ENCODE results near the gene APH1A. TPM values are rescaled to one million over a fixed set of nuclear protein-coding genes. Genes with fewer than 3 reads are reported as not detected.

The APH1A gene
- total and polyA plus RNA-seq, 2 of the 13 experiments (the other 11 are each of a cell fraction or from before 2014, with no cell fraction given): 114 to 130 TPM

DNA sequence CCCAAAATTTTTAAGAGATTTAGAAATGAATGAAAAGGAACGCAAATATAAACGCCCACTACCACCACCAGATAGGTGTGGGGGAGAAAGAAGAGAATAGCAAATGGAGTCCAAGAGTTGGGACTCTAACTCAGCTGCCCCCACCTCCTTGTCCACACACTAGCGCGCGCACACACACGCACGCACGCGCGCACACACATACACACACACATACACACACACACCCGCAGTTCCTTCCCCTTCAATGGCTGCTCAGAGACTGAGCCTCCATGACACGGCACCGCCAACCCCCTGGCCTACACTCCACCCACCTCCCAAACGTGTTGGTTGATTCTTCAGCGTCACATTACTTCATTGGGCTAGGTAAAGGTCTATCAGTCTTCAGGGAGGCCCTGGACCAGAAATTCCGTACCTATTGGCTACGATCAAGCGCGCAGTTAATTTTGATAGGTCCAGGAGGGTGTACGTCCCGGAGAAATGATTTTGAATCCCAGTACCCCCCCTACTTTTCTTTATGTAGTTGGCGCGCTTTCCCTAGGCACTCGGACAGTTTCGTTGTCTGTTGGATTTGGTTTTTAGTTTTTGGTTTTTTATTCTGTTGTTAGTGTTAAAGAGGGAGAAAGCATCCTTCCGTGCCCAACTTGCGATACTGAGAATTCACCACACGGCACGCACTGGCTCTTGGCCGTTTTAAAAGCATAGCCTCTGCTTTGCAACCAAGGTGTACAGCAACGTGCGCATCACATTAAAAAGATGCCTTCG lies 32.8 kb downstream of the APH1A start, which contains the start of gene ANP32E (continued):
- TF ChIP-seq POLR2A (IDR thresholded peaks at IDR 0.05; ENCODE audit: insufficient read depth in 1 of 2, low read depth in 2 of 2, low read length in 2 of 2) (peak; percentile 93 to 96), NFYB (CRISPR knock-in tag; IDR thresholded peaks at IDR 0.05) (peak; percentile 98), HDAC1 (CRISPR knock-in tag; IDR thresholded peaks at IDR 0.05) (no peak; the same call in 1 of the 2 replicates), ZNF331 (CRISPR knock-in tag; IDR thresholded peaks at IDR 0.05) (peak; percentile 67), SP1 (IDR thresholded peaks at IDR 0.05) (no peak), SP1 (CRISPR knock-in tag; IDR thresholded peaks at IDR 0.05) (peak; percentile 91), AHR (CRISPR knock-in tag; IDR thresholded peaks at IDR 0.05) (peak; percentile 89; the same call in 1 of the 2 replicates), ZSCAN29 (CRISPR knock-in tag; conservative IDR thresholded peaks at IDR 0.05) (no peak), ZFP36L1 (CRISPR knock-in tag; IDR thresholded peaks at IDR 0.05) (peak; percentile 95; the same call in 1 of the 2 replicates), MTF2 (CRISPR knock-in tag; IDR thresholded peaks at IDR 0.05; ENCODE audit: borderline replicate concordance) (0 out of 2 replicates have a peak, but pooled peaks have one; percentile 33), MED1 (CRISPR knock-in tag; IDR thresholded peaks at IDR 0.05) (peak; percentile 82), ZNF83 (CRISPR knock-in tag; IDR thresholded peaks at IDR 0.05; ENCODE audit: borderline replicate concordance) (no peak), NFYC (CRISPR knock-in tag; IDR thresholded peaks at IDR 0.05) (peak; percentile 97), NR3C1 (CRISPR knock-in tag; IDR thresholded peaks at IDR 0.05) (no peak), AKAP8 (CRISPR knock-in tag; IDR thresholded peaks at IDR 0.05) (no peak)
- TF ChIP-seq, protein P1, sequence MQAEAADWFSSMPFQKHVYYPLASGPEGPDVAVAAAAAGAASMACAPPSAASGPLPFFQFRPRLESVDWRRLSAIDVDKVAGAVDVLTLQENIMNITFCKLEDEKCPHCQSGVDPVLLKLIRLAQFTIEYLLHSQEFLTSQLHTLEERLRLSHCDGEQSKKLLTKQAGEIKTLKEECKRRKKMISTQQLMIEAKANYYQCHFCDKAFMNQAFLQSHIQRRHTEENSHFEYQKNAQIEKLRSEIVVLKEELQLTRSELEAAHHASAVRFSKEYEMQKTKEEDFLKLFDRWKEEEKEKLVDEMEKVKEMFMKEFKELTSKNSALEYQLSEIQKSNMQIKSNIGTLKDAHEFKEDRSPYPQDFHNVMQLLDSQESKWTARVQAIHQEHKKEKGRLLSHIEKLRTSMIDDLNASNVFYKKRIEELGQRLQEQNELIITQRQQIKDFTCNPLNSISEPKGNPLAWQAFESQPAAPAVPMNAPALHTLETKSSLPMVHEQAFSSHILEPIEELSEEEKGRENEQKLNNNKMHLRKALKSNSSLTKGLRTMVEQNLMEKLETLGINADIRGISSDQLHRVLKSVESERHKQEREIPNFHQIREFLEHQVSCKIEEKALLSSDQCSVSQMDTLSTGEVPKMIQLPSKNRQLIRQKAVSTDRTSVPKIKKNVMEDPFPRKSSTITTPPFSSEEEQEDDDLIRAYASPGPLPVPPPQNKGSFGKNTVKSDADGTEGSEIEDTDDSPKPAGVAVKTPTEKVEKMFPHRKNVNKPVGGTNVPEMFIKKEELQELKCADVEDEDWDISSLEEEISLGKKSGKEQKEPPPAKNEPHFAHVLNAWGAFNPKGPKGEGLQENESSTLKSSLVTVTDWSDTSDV (CRISPR knock-in tag; IDR thresholded peaks at IDR 0.05): no peak
- TF ChIP-seq, protein P2, sequence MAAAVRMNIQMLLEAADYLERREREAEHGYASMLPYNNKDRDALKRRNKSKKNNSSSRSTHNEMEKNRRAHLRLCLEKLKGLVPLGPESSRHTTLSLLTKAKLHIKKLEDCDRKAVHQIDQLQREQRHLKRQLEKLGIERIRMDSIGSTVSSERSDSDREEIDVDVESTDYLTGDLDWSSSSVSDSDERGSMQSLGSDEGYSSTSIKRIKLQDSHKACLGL (CRISPR knock-in tag; IDR thresholded peaks at IDR 0.05): no peak; the same call in 1 of the 2 replicates
- TF ChIP-seq, protein P3, sequence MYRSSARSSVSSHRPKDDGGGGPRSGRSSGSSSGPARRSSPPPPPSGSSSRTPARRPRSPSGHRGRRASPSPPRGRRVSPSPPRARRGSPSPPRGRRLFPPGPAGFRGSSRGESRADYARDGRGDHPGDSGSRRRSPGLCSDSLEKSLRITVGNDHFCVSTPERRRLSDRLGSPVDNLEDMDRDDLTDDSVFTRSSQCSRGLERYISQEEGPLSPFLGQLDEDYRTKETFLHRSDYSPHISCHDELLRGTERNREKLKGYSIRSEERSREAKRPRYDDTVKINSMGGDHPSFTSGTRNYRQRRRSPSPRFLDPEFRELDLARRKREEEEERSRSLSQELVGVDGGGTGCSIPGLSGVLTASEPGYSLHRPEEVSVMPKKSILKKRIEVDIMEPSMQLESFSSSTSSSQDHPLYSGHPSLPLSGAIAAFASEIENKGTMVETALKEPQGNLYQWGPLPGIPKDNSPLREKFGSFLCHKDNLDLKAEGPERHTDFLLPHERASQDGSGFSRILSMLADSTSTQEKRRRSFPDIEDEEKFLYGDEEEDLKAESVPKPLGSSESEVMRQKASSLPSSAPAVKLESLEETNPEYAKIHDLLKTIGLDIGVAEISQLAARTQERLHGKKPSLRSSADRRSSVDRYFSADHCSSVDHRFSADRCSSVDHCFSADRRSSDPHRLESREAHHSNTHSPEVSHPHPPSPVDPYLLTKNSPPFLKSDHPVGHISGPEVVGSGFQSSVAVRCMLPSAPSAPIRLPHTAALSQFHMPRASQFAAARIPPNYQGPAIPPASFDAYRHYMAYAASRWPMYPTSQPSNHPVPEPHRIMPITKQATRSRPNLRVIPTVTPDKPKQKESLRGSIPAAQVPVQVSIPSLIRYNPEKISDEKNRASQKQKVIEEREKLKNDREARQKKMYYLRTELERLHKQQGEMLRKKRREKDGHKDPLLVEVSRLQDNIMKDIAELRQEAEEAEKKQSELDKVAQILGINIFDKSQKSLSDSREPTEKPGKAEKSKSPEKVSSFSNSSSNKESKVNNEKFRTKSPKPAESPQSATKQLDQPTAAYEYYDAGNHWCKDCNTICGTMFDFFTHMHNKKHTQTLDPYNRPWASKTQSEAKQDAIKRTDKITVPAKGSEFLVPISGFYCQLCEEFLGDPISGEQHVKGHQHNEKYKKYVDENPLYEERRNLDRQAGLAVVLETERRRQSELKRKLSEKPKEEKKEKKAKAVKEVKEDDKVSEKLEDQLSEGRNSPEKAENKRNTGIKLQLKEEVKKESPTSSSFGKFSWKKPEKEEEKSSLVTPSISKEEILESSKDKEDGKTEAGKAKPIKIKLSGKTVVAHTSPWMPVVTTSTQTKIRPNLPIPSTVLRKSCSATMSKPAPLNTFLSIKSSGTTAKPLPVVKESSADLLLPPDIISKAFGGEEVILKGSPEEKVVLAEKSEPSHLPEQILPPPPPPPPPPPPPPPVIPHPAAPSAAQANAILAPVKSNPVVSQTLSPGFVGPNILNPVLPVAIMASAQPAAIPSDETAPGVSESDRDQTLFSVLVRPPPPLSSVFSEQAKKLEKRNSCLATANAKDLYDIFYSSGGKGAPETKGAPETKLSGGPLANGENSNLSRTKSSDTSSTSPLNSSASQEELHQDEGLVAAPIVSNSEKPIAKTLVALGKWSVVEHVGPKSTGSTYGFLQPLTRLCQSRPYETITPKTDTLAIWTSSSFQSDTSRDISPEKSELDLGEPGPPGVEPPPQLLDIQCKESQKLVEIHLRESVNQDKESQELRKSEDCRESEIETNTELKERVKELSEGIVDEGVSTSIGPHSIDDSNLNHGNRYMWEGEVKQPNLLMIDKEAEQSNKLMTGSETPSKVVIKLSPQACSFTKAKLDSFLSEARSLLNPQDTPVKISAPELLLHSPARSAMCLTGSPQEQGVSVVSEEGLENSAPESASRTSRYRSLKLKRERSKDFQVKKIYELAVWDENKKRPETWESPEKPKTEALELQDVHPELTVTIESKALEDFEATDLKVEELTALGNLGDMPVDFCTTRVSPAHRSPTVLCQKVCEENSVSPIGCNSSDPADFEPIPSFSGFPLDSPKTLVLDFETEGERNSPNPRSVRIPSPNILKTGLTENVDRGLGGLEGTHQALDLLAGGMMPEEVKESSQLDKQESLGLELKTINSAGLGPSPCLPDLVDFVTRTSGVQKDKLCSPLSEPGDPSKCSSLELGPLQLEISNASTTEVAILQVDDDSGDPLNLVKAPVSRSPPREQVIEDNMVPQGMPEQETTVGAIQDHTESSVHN (CRISPR knock-in tag; IDR thresholded peaks at IDR 0.05): no peak
- TF ChIP-seq, protein P4, sequence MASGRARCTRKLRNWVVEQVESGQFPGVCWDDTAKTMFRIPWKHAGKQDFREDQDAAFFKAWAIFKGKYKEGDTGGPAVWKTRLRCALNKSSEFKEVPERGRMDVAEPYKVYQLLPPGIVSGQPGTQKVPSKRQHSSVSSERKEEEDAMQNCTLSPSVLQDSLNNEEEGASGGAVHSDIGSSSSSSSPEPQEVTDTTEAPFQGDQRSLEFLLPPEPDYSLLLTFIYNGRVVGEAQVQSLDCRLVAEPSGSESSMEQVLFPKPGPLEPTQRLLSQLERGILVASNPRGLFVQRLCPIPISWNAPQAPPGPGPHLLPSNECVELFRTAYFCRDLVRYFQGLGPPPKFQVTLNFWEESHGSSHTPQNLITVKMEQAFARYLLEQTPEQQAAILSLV (CRISPR knock-in tag; IDR thresholded peaks at IDR 0.05; ENCODE audit: borderline replicate concordance): peak; percentile 75

Data from HepG2 (cell line).